ENCODE results near the gene ST3GAL4.

The ST3GAL4 gene

GRCh38 chr11:126409620-126409985, 54.1 kb downstream of the ST3GAL4 start:
- no peak for DNase-seq

GRCh38 chr11:126410649-126411048, 55.2 kb downstream of the ST3GAL4 start:
- DNase-seq = no peak

- no peak for DNase-seq
Observed at GRCh38 chr11:126411971-126412381, 56.5 kb downstream of the ST3GAL4 start.

DNA sequence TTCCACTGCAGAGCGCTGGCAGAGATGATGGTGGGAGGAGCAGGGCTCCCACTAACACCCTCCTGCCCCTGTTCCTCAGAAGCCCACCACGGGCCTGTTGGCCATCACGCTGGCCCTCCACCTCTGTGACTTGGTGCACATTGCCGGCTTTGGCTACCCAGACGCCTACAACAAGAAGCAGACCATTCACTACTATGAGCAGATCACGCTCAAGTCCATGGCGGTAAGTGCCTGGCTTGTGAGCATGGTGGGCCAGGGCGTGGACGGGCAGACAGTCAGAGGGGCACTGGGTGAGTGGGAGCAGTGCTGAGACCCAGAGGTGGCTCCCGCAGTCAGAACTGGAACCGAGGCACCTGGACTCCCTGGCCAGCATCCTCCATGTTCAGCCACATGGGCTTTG, 57.9 kb downstream of the ST3GAL4 start:
- DNase-seq = no peak

- no peak for DNase-seq
Observed at GRCh38 chr11:126413843-126414405, 58.4 kb downstream of the ST3GAL4 start.

GRCh38 chr11:126414615-126415014, 59.1 kb downstream of the ST3GAL4 start:
- no peak for DNase-seq

- no peak for DNase-seq
Observed at GRCh38 chr11:126415128-126415527, 59.6 kb downstream of the ST3GAL4 start.

GRCh38 chr11:126415669-126416420, 60.4 kb downstream of the ST3GAL4 start:
- DNase-seq = no peak

- peak in 1 of 3 experiments; percentile 90 for DNase-seq
Observed at GRCh38 chr11:126416542-126417090, 61.1 kb downstream of the ST3GAL4 start.

DNA sequence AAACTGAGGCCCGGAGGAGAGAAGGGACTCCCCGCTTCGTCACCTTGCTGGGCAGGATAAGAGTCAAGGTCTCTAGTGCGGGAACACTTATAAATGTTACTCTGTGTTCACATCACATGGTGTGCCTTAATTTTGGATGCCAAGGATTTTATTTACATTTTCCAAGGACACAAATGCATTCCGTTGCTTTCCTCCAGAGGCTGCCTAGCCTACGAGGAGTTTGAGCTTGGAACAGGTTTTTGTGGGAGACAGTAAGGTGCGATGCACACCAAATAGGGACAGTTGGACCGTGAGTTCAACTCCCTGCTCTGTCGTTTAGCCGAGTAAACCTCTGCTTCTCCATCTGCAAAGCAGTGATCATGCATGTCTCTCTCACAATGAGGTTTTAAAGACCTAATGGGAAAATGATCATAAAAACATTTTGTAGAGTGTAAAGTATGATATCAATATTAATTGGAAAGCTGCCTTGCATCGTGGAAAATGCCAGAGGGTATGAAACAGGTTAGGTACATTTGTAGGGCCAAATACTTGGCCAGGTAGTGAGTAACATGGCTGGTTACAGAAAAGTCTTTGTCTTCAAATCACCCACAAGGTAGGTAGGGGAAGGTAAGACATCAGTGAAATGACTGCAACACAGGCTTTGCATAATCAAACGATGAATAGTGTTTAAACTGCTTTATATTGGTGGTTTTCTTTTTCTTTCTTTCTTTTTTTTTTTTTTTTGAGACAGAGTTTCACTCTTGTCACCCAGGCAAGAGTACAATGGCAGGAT, 61.8 kb downstream of the ST3GAL4 start:
- DNase-seq = no peak

DNA sequence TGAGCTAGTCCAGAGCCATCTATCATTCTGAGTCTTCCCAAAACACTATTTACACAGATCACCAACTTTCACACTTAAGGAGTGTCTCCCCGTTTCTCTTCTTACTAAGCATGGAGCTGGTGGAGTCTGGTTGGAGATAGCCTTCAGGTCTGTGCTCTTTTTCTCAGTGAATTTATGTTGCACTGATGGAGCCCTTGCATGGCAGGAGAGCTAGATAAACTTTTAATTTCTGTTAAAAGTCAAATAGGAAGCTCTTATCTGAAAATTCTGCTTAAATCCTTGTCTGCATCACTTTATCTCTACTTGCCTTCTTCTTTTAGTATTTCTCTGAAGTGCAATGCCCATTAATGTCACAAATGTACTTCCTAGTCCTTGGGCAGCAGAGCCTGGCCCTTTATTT, 63.4 kb downstream of the ST3GAL4 start:
- DNase-seq = no peak

- peak in 1 of 3 experiments; percentile 14 for DNase-seq
Observed at GRCh38 chr11:126419801-126420697, 64.6 kb downstream of the ST3GAL4 start.

DNA sequence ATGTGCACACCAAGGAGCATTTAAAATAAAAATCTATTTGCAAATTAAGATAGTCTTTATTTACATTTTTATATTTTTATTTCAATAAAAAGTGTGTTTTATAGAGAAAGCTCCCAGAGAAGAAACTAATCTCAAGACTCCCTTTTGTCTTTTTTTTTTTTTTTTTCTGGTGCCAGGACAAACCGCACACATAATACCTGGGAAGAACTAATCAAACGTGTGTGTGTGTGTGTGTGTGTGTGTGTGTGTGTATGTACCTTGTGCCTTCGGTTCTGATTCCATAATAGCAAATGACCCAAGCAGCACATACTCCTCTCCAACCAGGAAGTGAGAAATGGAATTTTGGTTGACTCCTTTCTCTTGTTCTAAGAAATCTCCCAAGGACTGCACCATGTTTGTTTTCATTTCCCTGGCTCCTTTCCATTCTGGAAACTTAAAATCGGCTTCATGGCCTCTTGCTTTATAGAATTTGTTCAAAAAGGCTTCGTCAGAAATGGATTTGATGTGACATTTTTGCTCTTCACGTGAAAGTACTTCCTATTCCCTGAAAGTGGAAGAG, 65.3 kb downstream of the ST3GAL4 start:
- no peak for DNase-seq

DNA sequence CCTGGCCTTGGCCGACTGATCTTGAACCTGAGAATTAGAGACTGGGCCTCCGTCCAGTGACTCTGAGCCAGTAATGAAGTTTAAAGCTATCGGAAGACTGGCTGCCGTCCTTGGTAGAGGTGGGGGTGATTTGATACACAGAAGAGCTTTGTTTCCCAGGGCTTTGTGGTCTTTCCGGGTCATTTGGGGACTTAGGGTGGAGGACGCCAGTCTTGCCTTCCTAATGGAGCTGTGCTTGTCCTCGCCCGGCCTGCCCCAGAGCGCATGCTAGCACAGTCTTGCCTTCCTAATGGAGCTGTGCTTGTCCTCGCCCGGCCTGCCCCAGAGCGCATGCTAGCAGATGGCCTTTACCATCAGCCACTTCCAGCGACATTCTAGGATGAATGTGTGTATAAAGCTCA, 65.8 kb downstream of the ST3GAL4 start:
- DNase-seq = no peak

- no peak for DNase-seq
Observed at GRCh38 chr11:126422446-126422845, 67.0 kb downstream of the ST3GAL4 start.

- no peak for DNase-seq
Observed at GRCh38 chr11:126423154-126423553, 67.7 kb downstream of the ST3GAL4 start.

DNA sequence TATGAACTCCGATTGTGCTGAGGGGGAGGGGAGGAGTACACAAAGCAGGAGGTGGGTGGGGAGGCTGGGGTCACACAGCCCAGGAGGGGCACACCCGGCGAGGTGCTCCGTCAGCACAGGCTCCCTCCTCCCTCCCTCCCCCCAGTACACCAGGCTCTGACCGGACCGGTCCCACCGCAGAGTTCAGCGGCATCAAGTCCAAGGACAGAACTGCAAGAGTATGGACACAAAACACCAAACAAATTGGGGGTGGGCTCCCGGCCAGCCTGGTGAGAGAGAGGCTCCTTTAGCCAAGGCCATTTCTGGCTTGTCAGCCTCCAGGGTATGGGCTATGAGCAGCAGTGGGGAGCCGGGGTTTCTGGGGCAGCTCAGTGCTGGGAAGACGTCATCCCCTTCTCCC, 68.3 kb downstream of the ST3GAL4 start:
- no peak for DNase-seq

DNA sequence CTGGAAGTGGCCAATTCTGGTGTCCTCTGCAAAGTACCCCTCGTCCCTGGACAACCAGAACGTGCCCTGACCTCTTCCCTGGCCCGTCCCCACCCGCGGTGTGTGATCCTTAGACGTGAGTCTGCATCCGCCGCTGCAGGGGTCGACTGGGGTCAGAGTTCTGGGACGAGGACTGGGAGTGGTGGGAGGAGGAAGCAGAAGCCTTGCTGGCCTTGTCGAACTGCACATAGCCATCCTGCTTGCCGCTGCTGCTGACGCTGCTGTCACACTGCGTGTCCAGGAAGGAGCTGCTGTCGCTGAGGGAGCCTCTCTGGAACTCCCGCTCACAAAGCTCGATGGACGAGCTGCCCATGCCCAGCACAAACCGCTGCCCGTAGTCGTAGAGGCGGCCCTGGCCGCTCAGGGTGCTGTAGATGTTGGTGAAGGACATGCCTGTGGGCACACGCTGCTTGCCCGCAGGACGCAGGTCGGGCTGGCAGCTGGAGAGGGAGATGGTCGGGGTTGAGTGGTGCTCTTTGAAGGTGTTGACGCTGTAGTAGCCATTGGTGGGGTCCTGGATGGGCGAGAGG, 69.1 kb downstream of the ST3GAL4 start:
- no peak for DNase-seq

- no peak for DNase-seq
Observed at GRCh38 chr11:126426106-126426505, 70.6 kb downstream of the ST3GAL4 start.

- DNase-seq = no peak
Observed at GRCh38 chr11:126426820-126427749, 71.6 kb downstream of the ST3GAL4 start.
